ENCODE data around the gene AKAP8L.

AKAP8L gene

DNA sequence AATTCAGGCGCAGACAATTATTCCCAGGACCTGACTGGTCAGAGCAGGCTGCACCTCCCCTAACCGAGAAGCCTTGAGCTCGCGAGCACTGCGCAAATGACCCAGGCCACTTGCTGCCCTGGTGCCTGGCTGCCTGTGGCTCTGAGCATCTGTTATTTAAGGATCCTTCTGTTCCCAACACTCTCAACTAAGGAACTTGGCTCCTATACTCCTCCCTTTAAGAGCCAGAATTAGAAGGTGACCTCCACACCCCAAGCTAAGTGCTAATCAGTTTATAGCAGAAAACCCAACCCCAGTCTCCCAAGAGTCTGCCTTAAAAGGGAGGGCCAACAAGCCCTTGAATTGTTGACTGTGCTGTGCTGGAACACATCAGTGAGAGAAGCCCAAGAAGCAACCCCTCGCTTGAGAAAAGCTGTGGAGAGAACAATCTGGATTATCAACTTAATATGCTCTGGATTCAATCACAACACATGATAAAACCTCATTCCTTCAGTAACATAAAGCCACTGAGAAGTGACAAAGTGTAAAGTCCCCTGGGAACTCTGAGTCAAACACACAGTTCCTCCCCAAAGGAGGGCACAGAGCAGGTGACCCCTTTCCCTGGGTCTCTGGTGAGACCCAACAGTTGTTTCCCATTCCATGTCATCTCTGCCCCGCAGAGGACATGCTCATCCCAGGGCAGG, 14.6 kb downstream of the AKAP8L start:
- Histone ChIP-seq H3K4me3 (ENCODE audit: low read depth in 1 of 2, low read length in 2 of 2) (no peak overlapping the region), H2AFZ (ENCODE audit: low read depth, low read length) (no peak overlapping the region), H3K36me3 (ENCODE audit: insufficient read depth, low read length) (peaks cover 83% of the 10 kb centered on the region), H3K79me2 (ENCODE audit: insufficient read depth, low read length) (peaks cover 83% of the 10 kb centered on the region), H3K27ac (ENCODE audit: low read length) (no peak overlapping the region), H3K4me2 (ENCODE audit: insufficient read depth, low read length) (no peak overlapping the region), H3K9me3 (ENCODE audit: insufficient read depth, low read length, severe bottlenecking) (no peaks in the 10 kb centered on the region), H3K27me3 (ENCODE audit: insufficient read depth, low read length, poor library complexity) (no peaks in the 10 kb centered on the region), H3K9ac (ENCODE audit: low read depth, low read length) (no peak overlapping the region), H3K4me1 (ENCODE audit: insufficient read depth, low read length) (no peaks in the 10 kb centered on the region), H4K20me1 (ENCODE audit: insufficient read depth, low read length) (peaks cover 75% of the 10 kb centered on the region)
- DNase-seq (no peak), ATAC-seq (ENCODE audit: insufficient read depth, low read depth) (no peak)
- TF ChIP-seq, protein P1, sequence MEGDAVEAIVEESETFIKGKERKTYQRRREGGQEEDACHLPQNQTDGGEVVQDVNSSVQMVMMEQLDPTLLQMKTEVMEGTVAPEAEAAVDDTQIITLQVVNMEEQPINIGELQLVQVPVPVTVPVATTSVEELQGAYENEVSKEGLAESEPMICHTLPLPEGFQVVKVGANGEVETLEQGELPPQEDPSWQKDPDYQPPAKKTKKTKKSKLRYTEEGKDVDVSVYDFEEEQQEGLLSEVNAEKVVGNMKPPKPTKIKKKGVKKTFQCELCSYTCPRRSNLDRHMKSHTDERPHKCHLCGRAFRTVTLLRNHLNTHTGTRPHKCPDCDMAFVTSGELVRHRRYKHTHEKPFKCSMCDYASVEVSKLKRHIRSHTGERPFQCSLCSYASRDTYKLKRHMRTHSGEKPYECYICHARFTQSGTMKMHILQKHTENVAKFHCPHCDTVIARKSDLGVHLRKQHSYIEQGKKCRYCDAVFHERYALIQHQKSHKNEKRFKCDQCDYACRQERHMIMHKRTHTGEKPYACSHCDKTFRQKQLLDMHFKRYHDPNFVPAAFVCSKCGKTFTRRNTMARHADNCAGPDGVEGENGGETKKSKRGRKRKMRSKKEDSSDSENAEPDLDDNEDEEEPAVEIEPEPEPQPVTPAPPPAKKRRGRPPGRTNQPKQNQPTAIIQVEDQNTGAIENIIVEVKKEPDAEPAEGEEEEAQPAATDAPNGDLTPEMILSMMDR (IDR thresholded peaks at IDR 0.05; ENCODE audit: borderline replicate concordance, extremely low read depth, low read length, poor library complexity, severe bottlenecking): no peak
- TF ChIP-seq EZH2 (IDR thresholded peaks at IDR 0.05; ENCODE audit: borderline replicate concordance, low read depth, low read length, severe bottlenecking): no peak

DNA sequence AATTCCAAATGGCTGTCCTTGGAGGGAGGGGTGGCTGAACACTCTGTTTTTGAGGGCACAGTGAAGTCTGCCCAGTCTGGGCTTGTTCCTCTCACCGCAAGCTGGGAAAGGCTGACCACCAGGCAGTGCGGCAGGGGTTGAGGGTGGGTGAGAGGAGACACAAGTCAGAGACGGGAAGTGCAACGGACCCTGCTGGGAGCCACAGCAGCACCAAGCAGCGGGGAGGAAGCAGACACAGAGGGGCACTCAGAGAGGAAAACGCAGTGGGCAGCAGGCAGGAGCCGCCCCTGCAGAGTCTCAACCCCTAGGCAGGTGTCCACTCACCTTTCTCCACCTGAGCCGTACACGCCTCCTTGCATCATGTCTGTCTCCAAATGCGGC, 15.6 kb downstream of the AKAP8L start:
- DNase-seq (no peak), ATAC-seq (ENCODE audit: insufficient read depth, low read depth) (no peak)
- Histone ChIP-seq H4K20me1 (ENCODE audit: insufficient read depth, low read length) (peaks cover 80% of the 10 kb centered on the region), H3K4me1 (ENCODE audit: insufficient read depth, low read length) (no peaks in the 10 kb centered on the region), H3K36me3 (ENCODE audit: insufficient read depth, low read length) (peaks cover 90% of the 10 kb centered on the region), H3K27me3 (ENCODE audit: insufficient read depth, low read length, poor library complexity) (no peaks in the 10 kb centered on the region), H3K79me2 (ENCODE audit: insufficient read depth, low read length) (peaks cover 73% of the 10 kb centered on the region), H3K9ac (ENCODE audit: low read depth, low read length) (no peak overlapping the region), H3K27ac (ENCODE audit: low read length) (no peak overlapping the region), H2AFZ (ENCODE audit: low read depth, low read length) (no peak overlapping the region), H3K4me3 (ENCODE audit: low read depth in 1 of 2, low read length in 2 of 2) (no peak overlapping the region), H3K4me2 (ENCODE audit: insufficient read depth, low read length) (no peak overlapping the region), H3K9me3 (ENCODE audit: insufficient read depth, low read length, severe bottlenecking) (no peaks in the 10 kb centered on the region)
- TF ChIP-seq EZH2 (IDR thresholded peaks at IDR 0.05; ENCODE audit: borderline replicate concordance, low read depth, low read length, severe bottlenecking): no peak
- TF ChIP-seq, protein P1 (IDR thresholded peaks at IDR 0.05; ENCODE audit: borderline replicate concordance, extremely low read depth, low read length, poor library complexity, severe bottlenecking): no peak

DNA sequence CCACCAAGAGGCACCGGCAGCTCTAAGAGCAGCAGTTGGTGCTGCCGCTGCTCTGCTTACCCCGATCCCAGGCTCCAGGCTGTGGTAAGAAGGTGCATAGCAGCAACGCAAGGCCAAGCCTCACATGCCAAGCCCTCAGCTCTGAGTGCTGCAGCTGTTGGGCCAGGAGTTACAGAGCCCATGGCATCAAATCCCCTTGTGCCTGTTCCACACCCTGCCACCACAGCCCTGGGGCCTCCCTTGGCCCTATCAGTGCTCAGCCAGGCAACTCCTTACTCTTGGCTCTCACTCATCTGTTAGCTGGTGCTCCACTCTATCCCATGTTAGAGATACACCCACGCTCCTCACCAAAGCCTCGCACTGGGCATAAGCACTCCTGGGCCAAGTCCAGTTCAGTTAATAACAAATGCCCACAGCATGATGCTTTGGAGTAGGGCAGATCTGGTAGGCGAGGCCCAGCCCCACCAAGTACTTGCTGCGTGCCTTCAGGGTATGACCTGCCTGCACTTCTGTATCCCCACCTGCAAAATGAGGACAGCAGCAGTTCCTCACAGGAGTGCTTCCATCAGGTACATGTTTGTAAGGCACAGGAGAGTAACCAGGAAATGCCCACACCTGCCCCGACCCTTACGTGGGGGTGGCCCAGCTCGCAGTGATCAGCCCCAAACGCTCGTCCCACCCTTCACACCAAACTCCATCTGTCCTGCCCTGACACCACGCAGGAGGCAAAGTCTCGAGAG, 16.2 kb downstream of the AKAP8L start:
- Histone ChIP-seq H4K20me1 (ENCODE audit: insufficient read depth, low read length) (peaks cover 83% of the 10 kb centered on the region), H3K9ac (ENCODE audit: low read depth, low read length) (no peak overlapping the region), H3K27me3 (ENCODE audit: insufficient read depth, low read length, poor library complexity) (no peaks in the 10 kb centered on the region), H3K27ac (ENCODE audit: low read length) (no peak overlapping the region), H3K4me1 (ENCODE audit: insufficient read depth, low read length) (no peaks in the 10 kb centered on the region), H2AFZ (ENCODE audit: low read depth, low read length) (no peak overlapping the region), H3K79me2 (ENCODE audit: insufficient read depth, low read length) (peaks cover 67% of the 10 kb centered on the region), H3K4me3 (ENCODE audit: low read depth in 1 of 2, low read length in 2 of 2) (no peak overlapping the region), H3K36me3 (ENCODE audit: insufficient read depth, low read length) (peaks cover 90% of the 10 kb centered on the region), H3K4me2 (ENCODE audit: insufficient read depth, low read length) (no peak overlapping the region), H3K9me3 (ENCODE audit: insufficient read depth, low read length, severe bottlenecking) (no peaks in the 10 kb centered on the region)
- DNase-seq: no peak
- no peak for ATAC-seq (ENCODE audit: insufficient read depth, low read depth)
- no peak for TF ChIP-seq EZH2 (IDR thresholded peaks at IDR 0.05; ENCODE audit: borderline replicate concordance, low read depth, low read length, severe bottlenecking)
- TF ChIP-seq, protein P1 (IDR thresholded peaks at IDR 0.05; ENCODE audit: borderline replicate concordance, extremely low read depth, low read length, poor library complexity, severe bottlenecking): no peak
